Measurements from ENCODE around the gene HSF5.

- TF ChIP-seq CTCF (IDR thresholded peaks at IDR 0.05), result no peak
- no peak for TF ChIP-seq POLR2A (IDR thresholded peaks at IDR 0.05)
Measured at GRCh38 chr17:58475985-58476384, 12.2 kb downstream of the HSF5 start.

All from Peyer's patch (tissue), 4 donors.